PC-9 (cell line): ENCODE results near the gene BRD4.

ENCODE experiments used
- EZH2 ChIP-seq: fragments of 200-600 bp; sonication (generic); IDR thresholded peaks from 2 replicates; pipeline ENCODE4 v1.8.0; 2017; ENCODE audit warnings: antibody characterized with exemption, low read depth
- TF ChIP-seq, protein P1 (sequence below): fragments of 200-600 bp; sonication (generic); conservative IDR thresholded peaks from 2 replicates; pipeline ENCODE4 v1.6.1; 2017; ENCODE audit warnings: mixed run types, antibody characterized with exemption, mild to moderate bottlenecking, moderate library complexity

DNA sequence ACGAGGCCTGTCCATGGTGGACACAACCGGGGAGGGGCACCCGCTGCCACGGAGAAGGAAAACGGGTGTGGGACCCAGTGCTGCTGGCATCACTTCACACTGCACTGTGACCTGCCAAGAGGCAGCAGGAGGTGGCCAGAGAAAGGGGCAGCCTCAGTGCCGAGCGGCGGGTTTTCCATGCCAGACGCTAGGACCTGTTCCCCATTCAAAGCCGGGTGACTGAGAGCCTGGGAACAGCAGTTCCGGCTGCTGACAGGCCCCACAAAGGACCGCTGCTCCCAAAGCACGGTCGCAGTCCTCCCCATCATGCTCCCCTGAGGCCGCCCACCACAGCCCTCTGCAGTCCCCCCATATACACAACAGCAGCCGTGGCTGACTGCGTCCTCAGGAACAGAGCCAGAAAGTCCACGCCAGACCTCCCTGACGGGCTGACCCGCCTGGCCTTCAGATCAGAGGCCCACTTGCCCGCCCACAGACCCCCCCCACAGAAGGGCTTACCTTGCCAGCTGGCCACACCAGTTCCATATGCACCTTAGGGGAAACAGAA is 41.8 kb upstream of the BRD4 start:
- TF ChIP-seq, protein P1, sequence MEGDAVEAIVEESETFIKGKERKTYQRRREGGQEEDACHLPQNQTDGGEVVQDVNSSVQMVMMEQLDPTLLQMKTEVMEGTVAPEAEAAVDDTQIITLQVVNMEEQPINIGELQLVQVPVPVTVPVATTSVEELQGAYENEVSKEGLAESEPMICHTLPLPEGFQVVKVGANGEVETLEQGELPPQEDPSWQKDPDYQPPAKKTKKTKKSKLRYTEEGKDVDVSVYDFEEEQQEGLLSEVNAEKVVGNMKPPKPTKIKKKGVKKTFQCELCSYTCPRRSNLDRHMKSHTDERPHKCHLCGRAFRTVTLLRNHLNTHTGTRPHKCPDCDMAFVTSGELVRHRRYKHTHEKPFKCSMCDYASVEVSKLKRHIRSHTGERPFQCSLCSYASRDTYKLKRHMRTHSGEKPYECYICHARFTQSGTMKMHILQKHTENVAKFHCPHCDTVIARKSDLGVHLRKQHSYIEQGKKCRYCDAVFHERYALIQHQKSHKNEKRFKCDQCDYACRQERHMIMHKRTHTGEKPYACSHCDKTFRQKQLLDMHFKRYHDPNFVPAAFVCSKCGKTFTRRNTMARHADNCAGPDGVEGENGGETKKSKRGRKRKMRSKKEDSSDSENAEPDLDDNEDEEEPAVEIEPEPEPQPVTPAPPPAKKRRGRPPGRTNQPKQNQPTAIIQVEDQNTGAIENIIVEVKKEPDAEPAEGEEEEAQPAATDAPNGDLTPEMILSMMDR: no peak
- TF ChIP-seq EZH2: no peak
